AG09309 (cell line): ENCODE results near the gene NSG1.
"Not testable (repeated sequence)": the region's sequence is repeated elsewhere in the genome, so short reads cannot be mapped to it uniquely, and the experiment has no call there.

Source experiments
- DNase-seq: peaks from one replicate; pipeline ENCODE4 v3.0.0-alpha.2; 2010; ENCODE audit warnings: low read depth
- H3K4me3 ChIP-seq: 2 replicates; pipeline ENCODE4 v1.5.1; 2011; ENCODE audit warnings: mild to moderate bottlenecking, low read depth, low read length, moderate library complexity; ENCODE audit not compliant: control insufficient read depth
- TF ChIP-seq, protein P1 (sequence below): IDR thresholded peaks from 2 replicates; pipeline ENCODE4 v1.5.1; 2011; ENCODE audit warnings: mild to moderate bottlenecking, low read depth, low read length, inconsistent platforms; ENCODE audit not compliant: insufficient read depth, control insufficient read depth; ENCODE audit errors: missing control alignments

Gene NSG1

DNA sequence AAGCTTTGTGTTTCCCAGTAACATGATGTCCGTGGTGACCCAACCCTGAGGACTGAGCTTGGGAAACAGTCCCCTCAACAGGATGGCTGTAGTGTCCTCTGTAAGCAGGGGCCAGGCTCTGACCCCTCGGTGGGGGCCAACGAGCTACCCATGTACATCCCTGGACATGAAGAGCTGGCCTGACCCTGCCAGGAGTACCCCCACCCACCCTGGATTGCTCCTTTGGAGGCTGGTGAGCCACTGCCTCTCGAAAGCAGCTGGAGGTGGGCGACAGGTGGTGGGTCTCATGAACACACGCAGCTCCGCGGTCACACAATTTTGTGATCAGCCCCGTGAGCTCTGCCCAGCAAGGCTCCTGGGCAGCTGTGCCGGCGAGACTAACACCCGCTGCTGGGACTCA lies 33.5 kb downstream of the NSG1 start:
- no peak for DNase-seq
- TF ChIP-seq, protein P1, sequence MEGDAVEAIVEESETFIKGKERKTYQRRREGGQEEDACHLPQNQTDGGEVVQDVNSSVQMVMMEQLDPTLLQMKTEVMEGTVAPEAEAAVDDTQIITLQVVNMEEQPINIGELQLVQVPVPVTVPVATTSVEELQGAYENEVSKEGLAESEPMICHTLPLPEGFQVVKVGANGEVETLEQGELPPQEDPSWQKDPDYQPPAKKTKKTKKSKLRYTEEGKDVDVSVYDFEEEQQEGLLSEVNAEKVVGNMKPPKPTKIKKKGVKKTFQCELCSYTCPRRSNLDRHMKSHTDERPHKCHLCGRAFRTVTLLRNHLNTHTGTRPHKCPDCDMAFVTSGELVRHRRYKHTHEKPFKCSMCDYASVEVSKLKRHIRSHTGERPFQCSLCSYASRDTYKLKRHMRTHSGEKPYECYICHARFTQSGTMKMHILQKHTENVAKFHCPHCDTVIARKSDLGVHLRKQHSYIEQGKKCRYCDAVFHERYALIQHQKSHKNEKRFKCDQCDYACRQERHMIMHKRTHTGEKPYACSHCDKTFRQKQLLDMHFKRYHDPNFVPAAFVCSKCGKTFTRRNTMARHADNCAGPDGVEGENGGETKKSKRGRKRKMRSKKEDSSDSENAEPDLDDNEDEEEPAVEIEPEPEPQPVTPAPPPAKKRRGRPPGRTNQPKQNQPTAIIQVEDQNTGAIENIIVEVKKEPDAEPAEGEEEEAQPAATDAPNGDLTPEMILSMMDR, result no peak

DNA sequence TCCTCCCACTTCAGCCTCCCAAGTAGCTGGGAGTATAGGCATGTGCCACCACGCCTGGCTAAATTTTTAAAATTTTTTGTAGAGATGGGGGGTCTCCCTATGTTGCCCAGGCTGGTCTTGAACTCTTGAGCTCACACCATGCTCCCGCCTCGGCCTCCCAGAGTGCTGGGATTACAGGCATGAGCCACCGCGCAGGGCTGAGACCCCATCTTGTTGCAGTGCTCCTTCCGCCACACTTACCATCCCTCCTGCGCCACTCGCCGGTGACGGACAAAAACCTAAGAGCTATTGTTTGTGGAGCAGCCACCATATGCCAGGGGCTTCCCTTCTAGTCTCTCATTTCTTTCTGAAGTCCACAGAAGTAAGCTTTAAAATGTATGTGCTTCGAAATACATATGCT lies 34.5 kb downstream of the NSG1 start:
- TF ChIP-seq, protein P1, result no peak
- DNase-seq, result no peak
- H3K4me3 ChIP-seq, result no peak overlapping the region

More for the DNA sequence above, 33.5 kb downstream of the NSG1 start:
- no peak overlapping the region for H3K4me3 ChIP-seq

DNA sequence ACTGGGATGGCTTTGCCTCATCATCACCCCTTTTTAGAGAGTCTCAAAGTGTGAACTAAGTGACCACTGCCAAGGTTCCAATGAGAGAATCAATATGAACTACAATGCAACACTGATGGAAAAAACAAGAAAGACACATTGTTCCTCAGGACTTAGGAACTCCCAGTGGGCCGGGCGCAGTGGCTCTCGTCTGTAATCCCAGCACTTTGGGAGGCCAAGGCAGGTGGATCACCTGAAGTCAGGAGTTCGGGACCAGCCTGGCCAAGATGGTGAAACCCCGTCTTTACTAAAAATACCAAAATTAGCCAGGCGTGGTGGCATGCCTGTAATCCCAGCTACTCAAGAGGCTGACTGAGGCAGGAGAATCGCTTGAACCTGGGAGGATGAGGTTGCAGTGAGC lies 35.2 kb downstream of the NSG1 start:
- not testable (repeated sequence) for H3K4me3 ChIP-seq, DNase-seq

DNA sequence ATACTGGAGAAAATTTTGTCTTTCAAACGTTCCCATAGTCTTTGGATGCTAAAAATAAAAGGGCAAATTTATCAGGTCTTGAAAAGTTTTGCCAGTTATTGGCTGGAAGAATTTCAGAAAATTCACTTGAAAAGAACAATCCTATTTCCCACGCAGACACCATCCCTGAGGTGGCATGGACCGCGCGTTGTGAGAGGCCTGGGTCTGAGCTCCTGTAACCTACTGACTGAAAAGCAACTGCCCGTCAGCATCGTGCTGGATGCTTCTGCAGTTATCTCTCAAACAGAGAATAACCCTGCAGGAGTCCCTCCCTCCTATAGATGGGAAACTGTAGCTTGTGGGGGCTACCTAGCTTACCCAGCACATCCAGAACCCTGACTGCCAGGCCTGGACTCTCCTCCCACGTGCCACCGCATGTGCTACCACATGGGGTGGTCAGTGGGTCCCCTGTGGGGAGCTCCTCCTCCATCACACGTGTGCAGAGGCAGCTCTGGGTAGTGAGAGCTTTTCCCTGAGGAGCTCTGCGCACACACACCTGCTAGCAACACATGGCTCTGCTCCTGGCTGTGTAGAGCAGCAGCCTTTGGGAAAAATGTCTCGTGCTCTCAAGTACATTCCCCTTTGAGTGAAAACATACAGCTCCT lies 36.1 kb downstream of the NSG1 start:
- no peak for DNase-seq
- TF ChIP-seq, protein P1, result no peak
- H3K4me3 ChIP-seq, result no peak overlapping the region

DNA sequence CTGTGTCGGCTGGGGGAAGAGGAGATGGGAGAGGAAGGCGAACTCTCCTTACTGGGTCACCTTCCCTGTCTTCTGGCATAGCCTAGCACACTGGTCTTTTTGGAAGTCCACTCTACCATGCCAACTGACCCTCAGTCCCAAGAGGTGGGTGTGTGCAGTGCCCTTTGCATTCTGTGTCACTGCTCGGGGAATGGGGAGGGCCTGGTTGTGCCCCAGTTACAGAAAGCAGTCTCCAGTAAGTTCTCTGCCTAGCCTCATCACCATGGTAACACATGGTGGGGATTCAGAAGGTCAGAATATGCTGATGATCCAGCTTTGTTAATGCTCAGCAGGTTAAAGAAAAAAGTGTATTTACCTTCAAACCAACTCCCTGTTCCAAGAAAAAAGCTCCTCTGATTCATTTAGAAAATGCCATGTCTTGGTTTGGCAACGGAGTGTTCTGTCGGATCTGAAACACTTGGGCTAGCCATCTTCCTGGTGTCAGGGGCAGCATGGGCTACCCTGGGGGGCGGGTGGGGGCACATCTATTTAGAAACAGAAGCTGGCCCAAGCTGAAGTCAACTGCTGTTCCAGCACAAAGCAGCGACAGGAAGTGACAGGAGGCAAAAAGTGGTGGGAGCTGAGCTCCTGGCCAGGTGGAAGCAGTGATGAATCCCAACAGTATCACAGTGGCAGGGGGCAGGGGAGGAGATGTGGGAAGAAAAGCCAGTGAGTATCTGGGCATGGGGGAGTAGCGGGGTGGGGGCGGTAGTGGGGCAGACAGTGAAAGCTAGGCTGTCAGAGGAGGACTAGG lies 37.0 kb downstream of the NSG1 start:
- DNase-seq, result no peak
- TF ChIP-seq, protein P1, result no peak
- H3K4me3 ChIP-seq, result no peak overlapping the region

DNA sequence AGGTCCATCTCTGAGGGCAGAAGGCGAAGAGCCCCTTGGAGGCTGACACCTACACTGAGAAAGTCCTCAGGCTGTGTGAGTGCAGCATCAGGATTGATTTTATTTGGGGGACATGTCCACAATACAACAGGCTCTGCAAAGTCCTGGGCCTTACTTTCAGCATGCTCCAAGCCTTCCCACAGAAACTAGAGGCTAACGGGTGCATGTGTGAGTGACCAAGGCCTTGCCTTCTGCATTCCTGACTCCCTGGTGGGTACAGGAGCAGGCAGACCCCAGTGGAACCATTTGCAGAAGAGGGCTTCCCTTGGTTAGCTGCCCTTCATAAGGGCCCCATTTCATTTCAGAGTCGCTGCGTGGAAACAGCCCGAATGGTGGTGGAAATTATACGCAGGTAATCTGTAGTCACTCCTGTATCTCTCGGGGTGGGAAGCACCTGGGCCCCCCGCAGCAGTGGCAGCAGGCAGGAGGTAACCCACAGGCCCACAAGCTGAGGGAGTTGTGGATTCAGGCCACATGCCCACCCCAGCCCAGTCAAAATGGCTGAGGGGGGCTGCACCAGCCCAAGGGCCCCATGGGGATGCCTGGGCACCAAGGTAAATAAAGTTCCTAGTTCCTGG lies 37.7 kb downstream of the NSG1 start:
- DNase-seq, result no peak
- TF ChIP-seq, protein P1, result no peak
- no peak overlapping the region for H3K4me3 ChIP-seq

DNA sequence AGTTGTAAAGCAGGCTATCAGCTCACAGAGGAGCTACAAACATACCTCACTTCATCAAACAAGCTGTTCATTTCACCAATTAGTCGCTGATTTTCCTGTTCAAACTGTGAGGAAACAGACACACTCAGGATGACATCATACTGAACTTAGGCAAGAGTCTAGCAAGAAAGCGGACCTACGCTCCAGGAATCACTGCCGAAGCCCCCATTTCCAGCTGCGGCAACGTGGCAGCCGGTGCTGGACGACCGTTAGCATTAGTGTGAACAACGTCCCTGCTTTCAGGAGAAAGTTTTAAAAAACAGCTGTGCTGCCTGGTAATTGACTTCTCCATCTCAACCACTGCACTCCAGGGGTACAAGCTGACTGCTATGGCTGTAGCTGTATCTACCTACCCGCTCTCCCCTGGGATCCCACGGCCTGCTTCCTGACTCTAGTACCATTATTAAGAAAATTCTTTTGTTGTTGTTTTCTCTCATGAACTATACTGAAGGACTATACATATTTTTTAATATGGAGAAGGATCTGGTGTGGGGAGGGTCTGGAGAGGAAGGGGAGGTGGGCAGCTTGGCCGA lies 38.3 kb downstream of the NSG1 start:
- H3K4me3 ChIP-seq, result no peak overlapping the region
- no peak for DNase-seq
- TF ChIP-seq, protein P1, result no peak
